GM12892 (cell line): Measurements from ENCODE around the gene RTN4.

Source experiments
- DNase-seq: peaks from one replicate; pipeline ENCODE4 v3.0.0; 2011; ENCODE audit not compliant: insufficient read length
- FAIRE-seq: peaks from 2 replicates; lab custom pipeline; 2011; peaks lifted over from hg19 to GRCh38; lab: Jason Lieb, UNC
- POLR2A ChIP-seq: IDR thresholded peaks from 2 replicates; pipeline ENCODE4 v1.6.1; 2011; ENCODE audit warnings: low read depth, low read length, control low read depth
- POLR2AphosphoS5 ChIP-seq: IDR thresholded peaks from 2 replicates; pipeline ENCODE4 v1.6.1; 2011; ENCODE audit warnings: low read depth, low read length, control low read depth
- TAF1 ChIP-seq: IDR thresholded peaks from 2 replicates; pipeline ENCODE4 v1.6.1; 2011; ENCODE audit warnings: low read depth, mild to moderate bottlenecking, control low read depth, low read length, borderline replicate concordance

Gene RTN4

GRCh38 chr2:54948120-54948519, 102.1 kb downstream of the RTN4 start:
- DNase-seq: no peak
- FAIRE-seq: no peak
- TF ChIP-seq POLR2A (no peak), TAF1 (no peak), POLR2AphosphoS5 (no peak)

GRCh38 chr2:54947646-54948045, 102.6 kb downstream of the RTN4 start:
- TF ChIP-seq POLR2A: no peak
- TF ChIP-seq POLR2AphosphoS5: no peak
- no peak for TF ChIP-seq TAF1
- no peak for DNase-seq
- FAIRE-seq: no peak

- FAIRE-seq (no peak), DNase-seq (no peak)
- no peak for TF ChIP-seq TAF1
- TF ChIP-seq POLR2A: no peak
- TF ChIP-seq POLR2AphosphoS5: no peak
Observed at GRCh38 chr2:54947136-54947535, 103.1 kb downstream of the RTN4 start.

GRCh38 chr2:54946220-54946805, 103.9 kb downstream of the RTN4 start:
- DNase-seq: no peak
- no peak for TF ChIP-seq POLR2AphosphoS5
- no peak for TF ChIP-seq POLR2A
- no peak for TF ChIP-seq TAF1
- FAIRE-seq: no peak

- FAIRE-seq (no peak), DNase-seq (no peak)
- TF ChIP-seq POLR2AphosphoS5: no peak
- no peak for TF ChIP-seq POLR2A
- no peak for TF ChIP-seq TAF1
Observed at GRCh38 chr2:54945391-54946219, 104.6 kb downstream of the RTN4 start.

GRCh38 chr2:54944724-54945326, 105.4 kb downstream of the RTN4 start:
- TF ChIP-seq TAF1 (no peak), POLR2AphosphoS5 (no peak), POLR2A (no peak)
- FAIRE-seq: no peak
- no peak for DNase-seq

- TF ChIP-seq TAF1: no peak
- TF ChIP-seq POLR2AphosphoS5: no peak
- no peak for TF ChIP-seq POLR2A
- DNase-seq: no peak
- no peak for FAIRE-seq
Observed at GRCh38 chr2:54942373-54942772, 107.9 kb downstream of the RTN4 start.

GRCh38 chr2:54941248-54941984, 108.8 kb downstream of the RTN4 start:
- no peak for FAIRE-seq
- DNase-seq: no peak
- TF ChIP-seq TAF1 (no peak), POLR2AphosphoS5 (no peak), POLR2A (no peak)

- no peak for FAIRE-seq
- no peak for DNase-seq
- TF ChIP-seq POLR2A (no peak), POLR2AphosphoS5 (no peak), TAF1 (no peak)
Observed at GRCh38 chr2:54940723-54941122, 109.5 kb downstream of the RTN4 start.

GRCh38 chr2:54939446-54940118, 110.7 kb downstream of the RTN4 start:
- FAIRE-seq (no peak), DNase-seq (no peak)
- TF ChIP-seq TAF1: no peak
- TF ChIP-seq POLR2AphosphoS5: no peak
- no peak for TF ChIP-seq POLR2A
